Spleen (tissue), 7 donors: ENCODE measurements around the gene EMC8.

ENCODE experiments used
- CTCF ChIP-seq, 11 experiments: fragments of 200-600 bp in 7 of 11; fragments of 450-650 bp in 4 of 11; sonication (generic) in 4 of 11; IDR thresholded peaks in 8 of 11; conservative IDR thresholded peaks in 3 of 11; 1 replicate in 7 of 11; 2 replicates in 4 of 11; pipeline versions ENCODE4 v1.4.0 to v1.8.0; 2016 to 2021; ENCODE audit warnings: antibody characterized with exemption in 11 of 11, inconsistent platforms in 4 of 11, mild to moderate bottlenecking in 1 of 11
- POLR2A ChIP-seq, 3 donors: fragments of 450-650 bp; IDR thresholded peaks; one replicate each; pipeline ENCODE4 v1.5.1; 2017; ENCODE audit warnings: antibody characterized with exemption in 3 of 3, mild to moderate bottlenecking in 1 of 3
- POLR2AphosphoS5 ChIP-seq, 3 donors: sonication (generic); formaldehyde crosslinking; IDR thresholded peaks; one replicate each; pipeline ENCODE4 v1.5.1; 2017; ENCODE audit warnings: antibody characterized with exemption in 3 of 3
- donor health status: DM: no; HTN: no; CAD: no; lungs with moderate emphysema.
- donor health status: DM: no; HTN: no; CAD: no.
- donor health status: DM: no; HTN: no; CAD: no.

GRCh38 chr16:85833219-85833920 is 34.0 kb upstream of the EMC8 start:
- TF ChIP-seq POLR2AphosphoS5 (IDR thresholded peaks at IDR 0.05) (no peak), CTCF (IDR thresholded peaks at IDR 0.05 in 8 of 11, conservative IDR thresholded peaks at IDR 0.05 in 3 of 11) (no peak), POLR2A (IDR thresholded peaks at IDR 0.05) (no peak)
